Stimulated activated naive CD8-positive, alpha-beta T cell treated with anti-CD3 and anti-CD28 coated beads, Interleukin-15, Interleukin-2, amounts not matched to agents 100 ng/mL and 50 ng/mL, for 24 hours (primary cell): ENCODE measurements around the gene PPFIA3.

ENCODE experiments used
- H3K27ac Mint-ChIP-seq: one replicate; pipeline ENCODE4 v1.8.0; 2021; ENCODE audit warnings: mild to moderate bottlenecking, mixed read lengths
- H3K27me3 Mint-ChIP-seq: one replicate; pipeline ENCODE4 v1.8.0; 2021; ENCODE audit warnings: mixed read lengths
- H3K36me3 Mint-ChIP-seq: one replicate; pipeline ENCODE4 v1.8.0; 2021; ENCODE audit warnings: low read depth, mixed read lengths
- H3K4me1 Mint-ChIP-seq: one replicate; pipeline ENCODE4 v1.8.0; 2021; ENCODE audit warnings: low read depth, mixed read lengths
- H3K4me3 Mint-ChIP-seq: one replicate; pipeline ENCODE4 v1.8.0; 2021; ENCODE audit warnings: mild to moderate bottlenecking, mixed read lengths
- H3K9me3 Mint-ChIP-seq: one replicate; pipeline ENCODE4 v1.8.0; 2021; ENCODE audit warnings: mixed read lengths

The PPFIA3 gene

GRCh38 chr19:49193822-49194394 is 74.6 kb downstream of the PPFIA3 start:
- H3K36me3 Mint-ChIP-seq: no peaks in the 10 kb centered on the region
- H3K27ac Mint-ChIP-seq: no peak overlapping the region
- H3K4me1 Mint-ChIP-seq: peaks cover 5% of the 10 kb centered on the region
- H3K27me3 Mint-ChIP-seq: peaks cover 3% of the 10 kb centered on the region
- peaks cover 3% of the 10 kb centered on the region for H3K9me3 Mint-ChIP-seq
- no peak overlapping the region for H3K4me3 Mint-ChIP-seq

- no peak overlapping the region for H3K27ac Mint-ChIP-seq
- H3K27me3 Mint-ChIP-seq: peaks cover 3% of the 10 kb centered on the region
- H3K4me3 Mint-ChIP-seq: no peak overlapping the region
- H3K9me3 Mint-ChIP-seq: peaks cover 3% of the 10 kb centered on the region
- H3K36me3 Mint-ChIP-seq: no peaks in the 10 kb centered on the region
- peaks cover 6% of the 10 kb centered on the region for H3K4me1 Mint-ChIP-seq
Observed at GRCh38 chr19:49194408-49194807, 75.1 kb downstream of the PPFIA3 start.

GRCh38 chr19:49196527-49197240 is 77.3 kb downstream of the PPFIA3 start:
- no peaks in the 10 kb centered on the region for H3K27me3 Mint-ChIP-seq
- no peaks in the 10 kb centered on the region for H3K36me3 Mint-ChIP-seq
- no peaks in the 10 kb centered on the region for H3K9me3 Mint-ChIP-seq
- H3K4me3 Mint-ChIP-seq: no peak overlapping the region
- H3K4me1 Mint-ChIP-seq: peaks cover 3% of the 10 kb centered on the region
- H3K27ac Mint-ChIP-seq: no peak overlapping the region

- no peak overlapping the region for H3K27ac Mint-ChIP-seq
- no peaks in the 10 kb centered on the region for H3K9me3 Mint-ChIP-seq
- H3K4me1 Mint-ChIP-seq: peaks cover 3% of the 10 kb centered on the region
- peaks cover 3% of the 10 kb centered on the region for H3K27me3 Mint-ChIP-seq
- no peak overlapping the region for H3K4me3 Mint-ChIP-seq
- no peaks in the 10 kb centered on the region for H3K36me3 Mint-ChIP-seq
Observed at GRCh38 chr19:49200238-49200862, 81.0 kb downstream of the PPFIA3 start.
